ENCODE measurements around the gene ALOX12B. TPM values are rescaled to one million over a fixed set of nuclear protein-coding genes. Genes with fewer than 3 reads are reported as not detected.
"Not testable (repeated sequence)": the region's sequence is repeated elsewhere in the genome, so short reads cannot be mapped to it uniquely, and the experiment has no call there.

ALOX12B gene
- total RNA-seq, 2 donors from 2014 or later, result 0.95 to 1.2 TPM

DNA sequence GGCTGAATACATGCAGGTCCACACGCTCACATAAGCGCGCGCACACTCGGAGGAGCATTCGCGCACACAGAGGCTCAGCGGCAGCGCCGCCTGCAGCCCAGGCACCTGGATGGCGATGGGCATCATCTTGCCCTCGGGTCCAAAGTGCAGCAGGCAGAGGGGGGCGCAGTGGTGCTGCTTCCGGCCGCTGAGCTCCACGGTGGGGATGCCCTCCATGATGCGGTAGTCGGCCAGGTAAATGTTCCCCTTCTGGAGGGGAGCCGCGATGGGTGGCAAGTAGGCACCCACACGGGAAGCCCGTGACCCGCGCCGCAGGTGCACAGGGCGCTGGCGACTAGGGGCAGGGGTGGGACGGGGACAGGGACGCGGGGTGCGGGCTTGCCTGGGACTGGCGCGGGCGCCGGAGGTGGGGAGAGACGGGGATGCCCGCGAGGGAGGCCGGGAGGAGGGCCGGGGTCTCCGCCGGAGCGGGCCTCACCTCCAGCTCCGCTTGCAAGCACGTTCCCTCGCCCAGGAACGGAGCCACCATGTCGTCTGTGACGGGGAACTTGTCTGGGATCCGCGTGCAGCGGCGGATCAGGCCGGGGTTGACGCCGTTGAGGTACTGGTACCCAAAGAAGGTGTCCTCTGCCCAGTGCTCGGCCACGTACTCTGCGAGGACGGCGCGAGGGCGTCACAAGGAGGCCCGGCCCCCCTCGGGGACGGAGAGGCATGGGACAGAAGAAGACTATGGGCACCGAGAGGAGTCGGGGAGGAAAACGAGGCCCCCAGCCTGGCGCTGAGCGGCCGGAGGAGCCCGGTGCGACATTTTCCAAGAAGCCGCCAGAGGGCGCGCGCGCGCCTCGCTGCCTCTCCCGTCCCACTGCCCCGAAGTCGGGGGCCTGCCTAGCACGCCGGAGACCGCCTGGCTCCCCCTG, 8.0 kb downstream of the ALOX12B start:
- WGBS, 2 experiments (ENCODE audit: insufficient coverage in 1 of 2, insufficient read length in 1 of 2), result 2 to 3% methylated on average over 33 to 87 of the region's 87 CpGs
- no peaks in the 10 kb centered on the region for H3K36me3 ChIP-seq (ENCODE audit: control insufficient read depth, insufficient read depth, low read length)
- H3K9ac ChIP-seq (ENCODE audit: extremely low read depth, low read length, poor library complexity, severe bottlenecking), result no peak overlapping the region
- peak; percentile 96 for DNase-seq
- H3K4me1 ChIP-seq (ENCODE audit: control insufficient read depth, insufficient read depth, low read length), result no peaks in the 10 kb centered on the region
- no peaks in the 10 kb centered on the region for H3K36me3 Mint-ChIP-seq (ENCODE audit: low read depth)
- peaks cover 82% of the 10 kb centered on the region for H3K27me3 ChIP-seq (ENCODE audit: control insufficient read depth, insufficient read depth, low read length, poor library complexity, severe bottlenecking)
- H3K27me3 Mint-ChIP-seq (ENCODE audit: insufficient read depth), result peaks cover 90% of the 10 kb centered on the region
- TF ChIP-seq, protein P1, sequence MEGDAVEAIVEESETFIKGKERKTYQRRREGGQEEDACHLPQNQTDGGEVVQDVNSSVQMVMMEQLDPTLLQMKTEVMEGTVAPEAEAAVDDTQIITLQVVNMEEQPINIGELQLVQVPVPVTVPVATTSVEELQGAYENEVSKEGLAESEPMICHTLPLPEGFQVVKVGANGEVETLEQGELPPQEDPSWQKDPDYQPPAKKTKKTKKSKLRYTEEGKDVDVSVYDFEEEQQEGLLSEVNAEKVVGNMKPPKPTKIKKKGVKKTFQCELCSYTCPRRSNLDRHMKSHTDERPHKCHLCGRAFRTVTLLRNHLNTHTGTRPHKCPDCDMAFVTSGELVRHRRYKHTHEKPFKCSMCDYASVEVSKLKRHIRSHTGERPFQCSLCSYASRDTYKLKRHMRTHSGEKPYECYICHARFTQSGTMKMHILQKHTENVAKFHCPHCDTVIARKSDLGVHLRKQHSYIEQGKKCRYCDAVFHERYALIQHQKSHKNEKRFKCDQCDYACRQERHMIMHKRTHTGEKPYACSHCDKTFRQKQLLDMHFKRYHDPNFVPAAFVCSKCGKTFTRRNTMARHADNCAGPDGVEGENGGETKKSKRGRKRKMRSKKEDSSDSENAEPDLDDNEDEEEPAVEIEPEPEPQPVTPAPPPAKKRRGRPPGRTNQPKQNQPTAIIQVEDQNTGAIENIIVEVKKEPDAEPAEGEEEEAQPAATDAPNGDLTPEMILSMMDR (conservative IDR thresholded peaks at IDR 0.05), result peak; percentile 98
- peak overlapping the region; percentile 80 for H3K4me3 ChIP-seq (ENCODE audit: low read length)
- H3K9me3 Mint-ChIP-seq, result peaks cover 2% of the 10 kb centered on the region
- H3K4me3 Mint-ChIP-seq, result peak overlapping the region; percentile 67
- H3K9me3 ChIP-seq (ENCODE audit: control insufficient read depth, low read length), result no peaks in the 10 kb centered on the region
- H3K27ac ChIP-seq (ENCODE audit: low read depth, low read length), result no peak overlapping the region
- no peak overlapping the region for H3K27ac Mint-ChIP-seq
- H3K4me1 Mint-ChIP-seq, result peaks cover 4% of the 10 kb centered on the region

- H3K27ac Mint-ChIP-seq; H3K4me1 ChIP-seq (ENCODE audit: control insufficient read depth, insufficient read depth, low read length); H3K9me3 Mint-ChIP-seq; H3K27ac ChIP-seq (ENCODE audit: low read depth, low read length); H3K4me3 ChIP-seq (ENCODE audit: low read length); H3K4me3 Mint-ChIP-seq; H3K9me3 ChIP-seq (ENCODE audit: control insufficient read depth, low read length); H3K36me3 ChIP-seq (ENCODE audit: control insufficient read depth, insufficient read depth, low read length); H3K9ac ChIP-seq (ENCODE audit: extremely low read depth, low read length, poor library complexity, severe bottlenecking); DNase-seq; H3K36me3 Mint-ChIP-seq (ENCODE audit: low read depth): not testable (repeated sequence)
- WGBS, 2 experiments (ENCODE audit: insufficient coverage in 1 of 2, insufficient read length in 1 of 2), result 76% methylated on average over 4 of the region's 5 CpGs; no CpG with 5 or more reads in 1 of the 2 experiments
- H3K4me1 Mint-ChIP-seq, result peaks cover 13% of the 10 kb centered on the region
- peaks cover 92% of the 10 kb centered on the region for H3K27me3 Mint-ChIP-seq (ENCODE audit: insufficient read depth)
- peaks cover 92% of the 10 kb centered on the region for H3K27me3 ChIP-seq (ENCODE audit: control insufficient read depth, insufficient read depth, low read length, poor library complexity, severe bottlenecking)
These were observed 9.6 kb downstream of the ALOX12B start for GRCh38 chr17:8077939-8078338.

DNA sequence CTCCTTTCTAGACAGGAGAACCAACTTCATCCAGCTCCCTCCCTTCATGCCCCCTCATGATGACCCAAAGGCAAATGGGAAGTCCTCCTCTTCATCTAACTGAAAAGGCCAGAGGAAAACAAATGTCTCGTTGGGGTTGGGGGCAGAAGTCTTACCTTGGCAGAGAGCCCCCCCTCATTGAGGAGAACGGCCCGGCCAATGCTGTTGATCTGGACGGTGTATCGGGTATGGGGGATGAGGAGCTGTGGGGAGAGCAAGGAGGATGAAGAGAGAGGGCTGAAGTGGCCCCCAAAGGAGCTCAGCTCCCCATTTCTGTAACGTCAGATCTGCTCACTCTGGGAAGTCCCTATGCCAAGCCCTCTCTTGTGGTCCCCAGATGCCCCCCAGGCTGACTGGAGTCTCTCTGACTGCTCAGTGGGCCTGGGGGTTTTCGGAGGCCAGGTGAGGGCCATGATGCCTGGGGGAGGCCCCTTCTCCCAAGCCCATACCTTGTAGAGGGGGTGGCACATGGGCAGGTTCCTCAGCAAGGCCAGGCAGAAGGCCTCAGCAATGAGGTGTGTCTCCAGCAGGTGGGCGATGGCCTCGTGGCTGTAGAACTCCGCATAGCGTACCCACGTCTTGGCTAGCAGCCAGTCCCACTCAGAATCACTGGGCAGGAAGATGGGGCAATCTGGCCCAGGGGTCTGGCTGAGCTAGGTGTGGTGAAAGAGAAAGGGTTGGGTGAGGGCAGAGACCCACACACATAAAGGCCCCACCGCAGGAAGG, 10.8 kb downstream of the ALOX12B start:
- WGBS, 2 experiments (ENCODE audit: insufficient coverage in 1 of 2, insufficient read length in 1 of 2), result 87 to 97% methylated on average over 9 to 13 of the region's 13 CpGs
- no peaks in the 10 kb centered on the region for H3K36me3 ChIP-seq (ENCODE audit: control insufficient read depth, insufficient read depth, low read length)
- Mint-ChIP-seq H3K9me3 (peaks cover 2% of the 10 kb centered on the region), H3K36me3 (ENCODE audit: low read depth) (no peaks in the 10 kb centered on the region), H3K4me3 (no peak overlapping the region), H3K27ac (no peak overlapping the region), H3K27me3 (ENCODE audit: insufficient read depth) (peaks cover 92% of the 10 kb centered on the region), H3K4me1 (peaks cover 22% of the 10 kb centered on the region)
- H3K27ac ChIP-seq (ENCODE audit: low read depth, low read length), result no peak overlapping the region
- H3K9ac ChIP-seq (ENCODE audit: extremely low read depth, low read length, poor library complexity, severe bottlenecking), result no peak overlapping the region
- no peaks in the 10 kb centered on the region for H3K9me3 ChIP-seq (ENCODE audit: control insufficient read depth, low read length)
- peaks cover 97% of the 10 kb centered on the region for H3K27me3 ChIP-seq (ENCODE audit: control insufficient read depth, insufficient read depth, low read length, poor library complexity, severe bottlenecking)
- no peak overlapping the region for H3K4me3 ChIP-seq (ENCODE audit: low read length)
- TF ChIP-seq, protein P1 (conservative IDR thresholded peaks at IDR 0.05), result no peak
- H3K4me1 ChIP-seq (ENCODE audit: control insufficient read depth, insufficient read depth, low read length), result peaks cover 2% of the 10 kb centered on the region
- no peak for DNase-seq
